ENCODE measurements around the gene DPP10.
"Not testable (repeated sequence)": the region's sequence is repeated elsewhere in the genome, so short reads cannot be mapped to it uniquely, and the experiment has no call there.

Gene DPP10

DNA sequence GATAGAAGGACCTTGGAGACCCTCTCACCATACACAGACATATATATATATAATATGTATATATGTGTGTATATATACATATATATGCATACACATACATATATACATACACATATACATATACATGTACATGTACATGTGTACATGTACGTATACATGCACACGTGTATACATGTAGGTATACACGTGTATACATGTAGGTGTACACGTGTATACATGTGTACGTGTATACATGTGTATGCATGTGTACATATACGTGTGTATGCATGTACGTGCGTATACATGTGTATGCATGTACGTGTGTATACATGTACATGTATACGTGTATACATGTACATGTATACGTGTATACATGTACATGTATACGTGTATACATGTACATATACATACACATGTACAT is 54.5 kb downstream of the DPP10 start:
- in situ Hi-C loops (cut with MboI; ENCODE audit: low sequenced_read_pairs, unreplicated experiment): no loop called here
- TF ChIP-seq, protein P1, sequence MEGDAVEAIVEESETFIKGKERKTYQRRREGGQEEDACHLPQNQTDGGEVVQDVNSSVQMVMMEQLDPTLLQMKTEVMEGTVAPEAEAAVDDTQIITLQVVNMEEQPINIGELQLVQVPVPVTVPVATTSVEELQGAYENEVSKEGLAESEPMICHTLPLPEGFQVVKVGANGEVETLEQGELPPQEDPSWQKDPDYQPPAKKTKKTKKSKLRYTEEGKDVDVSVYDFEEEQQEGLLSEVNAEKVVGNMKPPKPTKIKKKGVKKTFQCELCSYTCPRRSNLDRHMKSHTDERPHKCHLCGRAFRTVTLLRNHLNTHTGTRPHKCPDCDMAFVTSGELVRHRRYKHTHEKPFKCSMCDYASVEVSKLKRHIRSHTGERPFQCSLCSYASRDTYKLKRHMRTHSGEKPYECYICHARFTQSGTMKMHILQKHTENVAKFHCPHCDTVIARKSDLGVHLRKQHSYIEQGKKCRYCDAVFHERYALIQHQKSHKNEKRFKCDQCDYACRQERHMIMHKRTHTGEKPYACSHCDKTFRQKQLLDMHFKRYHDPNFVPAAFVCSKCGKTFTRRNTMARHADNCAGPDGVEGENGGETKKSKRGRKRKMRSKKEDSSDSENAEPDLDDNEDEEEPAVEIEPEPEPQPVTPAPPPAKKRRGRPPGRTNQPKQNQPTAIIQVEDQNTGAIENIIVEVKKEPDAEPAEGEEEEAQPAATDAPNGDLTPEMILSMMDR (IDR thresholded peaks at IDR 0.05; ENCODE audit: borderline replicate concordance, control extremely low read depth, extremely low read depth, insufficient read depth, missing control alignments): no peak
- no peak for DNase-seq (ENCODE audit: low spot score)

DNA sequence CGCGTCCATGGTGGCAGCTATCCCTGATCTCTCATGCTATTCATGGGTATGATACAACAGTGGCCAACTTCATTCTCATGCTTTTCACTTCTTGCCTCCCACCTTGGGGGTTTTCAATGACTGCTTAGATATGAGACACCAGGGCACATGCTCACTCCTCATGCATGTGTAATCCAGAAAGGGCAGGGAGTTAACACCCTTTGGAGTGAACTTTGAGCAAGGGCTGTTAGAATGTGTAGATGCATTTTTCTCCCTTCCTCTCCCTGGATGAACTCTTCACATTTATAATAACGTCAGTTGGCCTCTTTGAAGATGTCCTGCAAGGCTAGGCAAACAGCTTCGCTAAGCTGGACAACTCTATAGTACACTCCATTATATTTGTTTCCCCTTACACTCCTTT is 56.7 kb downstream of the DPP10 start:
- in situ Hi-C loops (cut with MboI; ENCODE audit: low sequenced_read_pairs, unreplicated experiment): no loop called here

DNA sequence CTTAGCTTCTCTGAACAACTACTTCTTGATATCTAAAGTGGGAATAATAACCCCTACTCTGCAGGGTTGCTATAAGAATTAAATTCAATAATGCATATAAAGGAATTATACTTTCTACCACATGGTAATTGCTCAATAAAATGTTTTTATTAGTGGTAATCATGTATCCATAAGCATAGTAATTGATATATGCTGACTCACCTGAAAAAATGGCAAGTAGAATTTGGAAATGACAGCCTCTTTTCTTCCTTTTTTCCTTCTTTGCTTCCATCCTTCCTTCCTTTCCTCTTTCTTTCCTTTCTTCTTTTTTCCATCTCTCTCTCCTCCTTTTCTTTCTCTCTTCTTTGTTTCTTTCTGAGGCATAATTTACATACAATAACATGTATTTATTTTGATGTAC is 65.3 kb downstream of the DPP10 start:
- no peak for DNase-seq (ENCODE audit: low spot score)
- TF ChIP-seq, protein P1 (IDR thresholded peaks at IDR 0.05; ENCODE audit: borderline replicate concordance, control extremely low read depth, extremely low read depth, insufficient read depth, missing control alignments): no peak
- in situ Hi-C loops (cut with MboI; ENCODE audit: low sequenced_read_pairs, unreplicated experiment): no loop called here

More for the DNA sequence above, 56.7 kb downstream of the DPP10 start:
- DNase-seq (ENCODE audit: low spot score): no peak
- TF ChIP-seq, protein P1 (IDR thresholded peaks at IDR 0.05; ENCODE audit: borderline replicate concordance, control extremely low read depth, extremely low read depth, insufficient read depth, missing control alignments): no peak

DNA sequence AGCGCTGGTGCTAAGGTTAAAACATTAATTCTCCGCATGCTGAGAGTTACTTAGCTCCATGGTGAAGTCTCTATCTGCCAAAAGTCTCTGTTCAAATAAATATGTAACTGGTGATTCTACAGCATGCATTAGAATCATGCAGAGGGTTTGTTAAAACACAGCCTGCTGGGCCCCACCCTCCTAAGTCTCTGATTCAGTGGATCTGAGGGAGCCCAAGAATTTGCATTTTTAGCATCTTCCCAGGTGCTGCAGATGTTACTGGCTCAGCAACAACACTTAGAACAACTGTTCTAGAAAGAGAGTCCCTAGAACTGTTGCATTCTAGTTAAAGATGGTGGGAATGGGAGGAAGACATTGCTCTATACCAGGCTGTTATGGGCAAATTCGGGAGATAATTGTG is 73.4 kb downstream of the DPP10 start:
- TF ChIP-seq, protein P1 (IDR thresholded peaks at IDR 0.05; ENCODE audit: borderline replicate concordance, control extremely low read depth, extremely low read depth, insufficient read depth, missing control alignments): no peak
- in situ Hi-C loops (cut with MboI; ENCODE audit: low sequenced_read_pairs, unreplicated experiment): no loop called here
- DNase-seq (ENCODE audit: low spot score): no peak

DNA sequence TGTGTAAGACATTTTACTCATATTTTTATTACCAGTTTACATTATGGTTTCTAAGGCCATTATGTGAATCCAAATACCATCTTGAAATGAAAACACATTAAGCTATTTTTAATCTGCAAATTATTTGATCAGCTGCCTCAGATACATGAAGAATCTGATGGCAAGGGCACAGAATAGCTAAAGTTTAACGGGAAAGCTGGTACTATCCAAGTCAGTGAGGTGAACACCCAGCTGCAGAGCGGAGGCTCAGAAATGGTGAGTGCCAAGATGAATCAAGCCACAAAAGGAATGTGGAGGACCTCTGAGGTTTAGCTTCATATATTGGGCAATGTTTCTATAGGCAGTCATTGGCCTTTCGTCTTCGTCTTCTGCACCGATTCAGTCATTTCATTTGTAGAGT is 75.1 kb downstream of the DPP10 start:
- in situ Hi-C loops (cut with MboI; ENCODE audit: low sequenced_read_pairs, unreplicated experiment): no loop called here
- no peak for DNase-seq (ENCODE audit: low spot score)
- TF ChIP-seq, protein P1 (IDR thresholded peaks at IDR 0.05; ENCODE audit: borderline replicate concordance, control extremely low read depth, extremely low read depth, insufficient read depth, missing control alignments): no peak

DNA sequence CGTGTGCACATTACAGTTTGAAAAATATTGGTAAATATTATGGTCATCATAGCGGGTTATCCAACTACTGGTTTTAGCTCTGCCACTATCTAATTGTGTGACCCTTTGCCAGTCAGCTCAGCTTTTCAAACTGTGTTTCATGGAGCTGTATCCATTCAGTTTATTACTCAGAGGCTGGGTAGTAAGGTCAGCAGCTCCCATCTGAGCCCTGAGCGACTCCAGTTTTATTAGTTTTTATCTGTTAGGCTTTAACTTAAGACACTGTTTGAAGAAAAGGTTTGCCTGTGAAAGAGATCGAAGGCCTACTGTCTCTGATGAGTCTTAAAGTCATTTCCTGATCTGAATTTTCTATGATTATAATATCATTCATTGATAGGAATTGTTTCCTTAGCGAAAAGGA is 76.3 kb downstream of the DPP10 start:
- DNase-seq (ENCODE audit: low spot score): no peak
- in situ Hi-C loops (cut with MboI; ENCODE audit: low sequenced_read_pairs, unreplicated experiment): no loop called here
- TF ChIP-seq, protein P1 (IDR thresholded peaks at IDR 0.05; ENCODE audit: borderline replicate concordance, control extremely low read depth, extremely low read depth, insufficient read depth, missing control alignments): no peak

DNA sequence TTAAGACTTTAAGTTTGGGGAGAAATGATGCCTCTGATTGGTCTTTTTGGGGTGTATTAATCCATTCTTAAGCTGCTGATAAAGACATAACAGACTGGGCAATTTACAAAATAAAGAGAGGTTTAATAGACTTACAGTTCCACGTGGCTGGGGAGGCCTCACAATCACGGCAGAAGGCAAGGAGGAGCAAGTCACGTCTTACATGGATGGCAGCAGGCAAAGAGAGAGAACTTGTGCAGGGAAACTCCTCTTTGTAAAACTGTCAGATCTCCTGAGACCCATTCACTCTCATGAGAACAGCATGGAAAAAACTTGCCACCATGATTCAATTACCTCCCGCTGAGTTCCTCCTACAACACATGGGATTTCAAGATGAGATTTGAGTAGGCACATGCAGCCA is 80.2 kb downstream of the DPP10 start:
- DNase-seq (ENCODE audit: low spot score); in situ Hi-C loops (cut with MboI; ENCODE audit: low sequenced_read_pairs, unreplicated experiment): not testable (repeated sequence)
